Esophagus mucosa (tissue), 1 donor: Measurements from ENCODE around the gene MRPL10. TPM values are rescaled to one million over a fixed set of nuclear protein-coding genes. Genes with fewer than 3 reads are reported as not detected.
A peak's percentile ranks its signal among the peaks of the same experiment; 100 is the strongest.

Source experiments
- ATAC-seq: fragments of 200-7000 bp; cut with Tn5 transposase; one replicate; pipeline ENCODE4 v1.9.1; 2020
- total RNA-seq: library from RNA; stranded (reverse); gene quantifications from one replicate; pipeline ENCODE4 v1.2.4, GENCODE V29; 2023
- donor health status: DM: yes; HTN: yes; CAD: no.

The MRPL10 gene
- total RNA-seq, 1 donor from 2014 or later = 26.7 TPM

DNA sequence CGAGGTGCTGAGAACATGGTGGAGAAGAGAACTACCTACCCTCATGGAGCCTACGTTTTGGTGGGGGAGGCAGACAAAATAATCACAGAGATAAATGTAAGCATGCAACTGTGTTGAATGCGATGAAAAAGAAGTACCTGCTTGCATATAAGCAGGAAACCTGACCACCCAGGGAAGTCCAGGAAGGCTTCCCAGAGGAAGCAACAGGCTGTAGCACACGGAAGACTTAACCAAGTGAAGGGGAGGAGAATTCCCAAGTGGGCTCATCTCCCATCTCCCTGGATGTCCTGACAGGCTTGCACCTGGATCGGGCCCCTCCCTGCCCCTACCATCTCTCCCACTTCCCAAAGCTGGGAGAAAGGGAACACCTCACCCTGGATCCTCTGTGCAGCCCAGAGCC lies 7.7 kb upstream of the MRPL10 start:
- no peak for ATAC-seq

DNA sequence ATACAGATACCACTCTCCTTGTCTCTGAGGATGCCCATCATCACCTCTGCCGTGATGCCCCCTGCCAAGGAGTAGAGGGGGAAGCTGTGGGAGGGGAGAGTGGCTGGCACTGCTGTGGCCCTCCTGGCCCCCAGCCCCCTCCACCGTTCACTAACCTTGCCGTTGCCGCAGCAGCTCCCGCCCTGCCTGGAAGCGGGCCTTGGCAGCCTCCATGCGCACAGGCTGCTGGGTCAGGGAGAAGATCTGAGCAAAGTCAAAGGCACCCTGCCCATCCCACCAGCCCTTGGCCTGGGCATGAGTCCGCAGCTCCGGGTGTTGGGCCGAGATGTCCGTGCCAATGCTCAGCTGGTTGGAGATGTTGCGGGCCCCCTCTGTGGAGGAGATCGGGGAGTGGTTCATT lies 7.3 kb upstream of the MRPL10 start:
- no peak for ATAC-seq

DNA sequence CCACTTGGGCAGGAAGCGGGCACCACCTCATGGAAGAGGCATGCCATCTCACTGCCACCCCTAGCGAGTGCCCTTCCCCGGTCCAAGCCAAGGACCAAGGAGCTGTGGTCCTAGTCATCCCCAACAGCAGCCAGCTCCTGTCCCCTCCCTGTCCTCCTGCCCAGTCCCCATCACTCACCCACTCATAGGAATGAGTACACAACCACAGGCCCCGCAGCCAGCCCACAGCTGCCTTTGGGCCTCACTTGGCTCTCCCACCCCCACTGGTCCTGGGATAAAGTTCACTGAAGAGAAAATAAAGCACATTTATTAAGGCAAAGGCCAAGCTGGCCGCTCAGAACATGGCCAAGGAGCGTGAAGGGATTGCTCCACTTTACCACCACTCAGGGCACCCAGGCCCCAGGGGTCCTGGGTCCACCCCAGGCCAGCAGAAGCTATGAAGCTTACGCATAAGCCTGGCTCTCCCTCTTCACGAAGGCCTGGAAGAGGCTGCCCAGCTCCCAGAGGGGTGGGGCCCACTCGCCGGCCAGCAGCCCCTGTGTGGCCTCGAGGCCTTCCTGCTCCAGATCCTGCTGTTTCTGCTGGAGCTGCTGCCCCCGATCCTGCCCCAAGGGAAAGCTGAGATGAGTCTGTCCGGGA lies 6.2 kb upstream of the MRPL10 start:
- ATAC-seq = no peak

DNA sequence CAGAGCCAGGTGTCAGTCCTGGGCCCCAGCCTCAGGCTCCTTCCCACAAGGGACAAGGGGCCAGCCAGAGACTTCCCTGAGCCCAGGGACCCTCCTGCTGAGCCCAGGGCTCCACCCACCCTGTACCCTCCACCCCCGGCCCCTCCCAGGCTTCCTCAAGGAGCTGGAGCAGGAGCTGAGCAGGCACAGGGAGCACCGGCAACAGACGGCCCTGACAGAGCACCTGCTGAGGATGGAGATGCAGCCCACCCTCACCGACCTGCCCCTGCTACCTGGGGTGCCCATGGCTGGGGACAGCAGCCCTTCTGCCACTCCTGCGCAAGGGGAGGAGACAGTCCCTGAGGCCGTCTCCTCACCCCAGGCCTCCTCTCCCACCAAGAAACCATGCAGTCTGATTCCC lies 5.3 kb upstream of the MRPL10 start:
- no peak for ATAC-seq

DNA sequence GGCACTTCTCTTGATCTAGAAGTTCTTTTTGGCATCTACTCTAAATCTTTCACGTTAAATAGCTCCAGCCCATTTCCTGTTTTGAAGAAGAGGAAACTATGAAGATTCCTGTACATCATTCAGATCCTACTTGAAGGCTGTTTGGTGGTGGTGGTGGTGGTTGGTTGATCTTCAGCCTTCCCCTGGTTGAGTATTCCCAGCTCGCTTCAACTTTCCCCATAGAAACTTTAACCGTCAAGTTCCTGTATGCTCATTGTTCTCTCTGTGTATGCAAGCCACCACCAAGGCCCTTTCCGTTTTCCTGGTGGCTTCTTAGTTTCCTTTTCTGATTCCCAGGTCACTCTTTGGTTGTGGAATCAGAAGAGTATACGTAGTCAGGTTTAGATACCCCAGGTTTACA lies 3.4 kb upstream of the MRPL10 start:
- ATAC-seq = no peak

DNA sequence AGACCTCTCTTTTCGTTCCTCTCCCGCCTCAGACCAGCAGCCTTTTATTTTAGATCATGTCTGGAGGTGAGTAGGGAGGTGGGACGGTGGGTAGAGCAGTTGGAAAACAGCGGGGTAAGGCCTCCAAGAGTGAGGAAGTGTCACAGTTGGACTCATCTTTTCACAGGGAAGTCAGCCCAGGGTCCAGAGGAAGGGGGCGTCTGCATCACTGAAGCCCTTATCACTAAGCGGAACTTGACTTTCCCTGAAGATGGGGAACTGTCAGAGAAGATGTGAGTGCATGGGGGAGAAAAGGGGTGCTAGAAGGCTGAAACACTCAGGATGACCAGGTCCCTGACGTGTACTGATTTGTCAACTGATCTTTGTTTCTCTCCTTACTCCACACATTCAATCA lies 590 bp upstream of the MRPL10 start:
- ATAC-seq = peak; percentile 6

DNA sequence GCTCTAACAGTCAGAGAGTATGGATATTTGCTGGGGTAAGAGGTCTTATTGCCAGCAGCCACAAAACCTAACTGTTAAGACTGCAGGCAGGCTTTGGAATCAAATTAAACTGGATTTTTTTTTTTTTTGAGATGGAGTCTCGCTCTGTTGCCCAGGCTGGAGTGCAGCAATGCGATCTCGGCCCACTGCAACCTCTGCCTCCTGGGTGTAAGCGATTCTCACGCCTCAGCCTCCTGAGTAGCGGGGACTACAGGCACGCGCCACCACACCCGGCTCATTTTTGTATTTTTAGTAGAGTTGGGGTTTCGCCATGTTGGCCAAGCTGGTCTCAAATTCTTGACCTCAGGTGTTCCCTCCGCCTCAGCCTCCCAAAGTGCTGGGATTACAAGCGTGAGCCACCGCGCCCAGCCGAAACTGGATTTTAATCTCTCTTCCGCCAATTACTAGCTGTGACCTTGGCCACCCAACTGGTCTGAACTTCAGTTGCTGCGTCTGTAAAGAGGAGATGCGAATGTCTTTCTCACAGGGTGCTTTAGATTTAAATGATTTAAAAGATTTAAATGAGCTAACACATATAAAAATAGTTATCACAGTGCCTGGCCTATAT lies 842 bp downstream of the MRPL10 start:
- ATAC-seq = no peak

DNA sequence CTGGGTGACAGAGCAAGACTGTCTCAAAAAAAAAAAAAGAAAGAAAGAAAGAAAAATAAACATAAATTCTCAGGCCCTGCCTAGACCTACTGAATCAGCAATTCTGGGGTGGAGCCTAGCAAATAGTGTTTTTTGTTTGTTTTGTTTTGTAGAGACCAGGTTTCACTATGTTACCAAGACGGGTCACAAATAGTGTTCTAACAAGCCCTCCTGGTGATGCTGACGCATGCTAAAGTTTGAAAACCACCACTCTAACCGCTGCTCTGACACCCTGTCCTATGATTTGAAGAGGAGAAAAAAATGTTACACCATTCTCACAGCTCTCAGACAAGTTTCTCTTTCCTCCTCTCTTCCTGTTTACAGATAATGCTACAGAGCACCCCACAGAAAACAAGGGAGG lies 1.5 kb downstream of the MRPL10 start:
- no peak for ATAC-seq

DNA sequence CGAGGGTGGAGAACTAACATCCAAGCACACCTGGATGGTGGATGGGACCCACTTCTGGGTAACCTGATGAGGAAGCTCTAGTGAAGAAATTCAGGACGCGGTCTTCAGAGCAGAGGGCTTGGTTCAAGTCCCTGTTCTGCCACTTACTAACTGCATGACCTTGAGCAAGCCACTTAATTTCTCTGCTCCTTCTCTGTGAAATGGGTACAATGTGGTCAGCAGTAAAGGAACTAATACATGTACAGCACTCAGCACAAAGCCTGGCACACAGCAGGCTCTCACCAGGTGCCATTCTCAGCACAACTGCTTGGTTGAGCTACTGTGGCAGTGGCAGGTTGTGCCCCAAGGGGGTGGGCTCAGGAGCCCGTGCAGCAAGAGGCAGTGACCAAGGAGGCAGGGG lies 7.8 kb downstream of the MRPL10 start:
- ATAC-seq = no peak

DNA sequence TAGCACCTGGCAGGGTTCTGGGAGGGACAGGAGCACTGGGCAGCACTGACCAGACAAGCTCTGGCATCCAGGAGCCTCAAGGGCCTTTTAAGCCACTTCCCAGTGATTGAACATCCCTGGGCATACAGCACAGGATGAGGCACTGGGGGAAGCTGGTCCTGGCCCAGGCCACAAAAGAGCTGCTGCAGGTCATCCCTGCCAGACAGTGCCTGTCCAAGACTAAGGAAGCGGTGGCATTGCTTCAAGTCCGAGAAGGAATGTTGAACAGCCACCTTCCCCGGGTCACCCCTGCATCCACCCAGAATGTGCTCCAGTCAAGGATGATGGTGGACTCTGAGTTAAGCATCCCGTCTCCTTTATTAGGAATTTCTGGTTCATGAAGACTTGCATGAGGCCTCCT lies 8.6 kb downstream of the MRPL10 start:
- no peak for ATAC-seq

DNA sequence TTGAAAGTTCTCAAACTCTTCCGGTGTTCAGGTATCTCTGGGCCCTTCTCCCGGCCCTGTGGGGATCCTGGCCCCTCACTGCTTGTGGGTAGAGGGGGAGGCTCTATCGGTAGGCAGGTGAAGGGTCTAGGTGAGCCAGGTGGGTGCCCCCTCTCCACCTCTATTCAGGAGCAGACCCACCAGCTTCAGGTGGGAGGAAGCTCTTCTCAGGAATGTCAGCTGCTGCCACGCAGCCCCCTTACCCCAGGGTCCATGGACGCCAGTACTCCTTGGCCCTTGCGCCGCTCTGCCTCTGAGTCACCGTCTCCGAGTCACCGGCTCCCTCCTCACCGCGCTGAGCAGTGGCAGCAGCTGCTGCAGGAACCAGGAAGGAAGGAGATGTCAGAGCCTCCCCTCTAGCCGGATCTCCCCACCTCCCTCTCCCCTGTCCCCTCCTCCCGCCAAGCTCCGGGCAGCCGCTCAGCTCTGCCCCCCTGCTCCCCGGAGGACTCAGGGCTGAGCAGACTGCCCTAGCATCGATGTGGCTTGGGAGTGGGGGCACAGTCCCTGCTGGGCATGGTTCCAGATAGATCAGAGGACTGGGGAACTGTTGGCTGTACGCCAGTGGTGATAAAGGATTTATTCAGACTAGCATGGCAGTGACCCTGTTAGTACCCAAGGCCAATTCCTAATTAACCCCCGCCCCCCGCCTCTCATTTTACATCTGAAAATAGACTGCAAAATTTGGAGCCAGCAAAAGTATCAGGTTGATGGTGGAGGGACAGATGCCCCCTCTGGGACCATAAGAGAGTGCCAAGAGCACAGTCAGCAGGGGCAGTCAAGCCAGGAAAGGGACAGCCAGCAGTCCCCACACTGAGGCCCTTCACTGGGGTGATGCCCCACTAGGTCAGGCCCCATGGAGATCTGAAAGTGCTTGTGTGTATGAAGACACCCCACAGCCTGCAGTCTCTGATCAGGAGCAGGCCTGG lies 9.6 kb downstream of the MRPL10 start, which contains the start of gene OSBPL7:
TSS of gene OSBPL7 (minus strand) at position 371 of the 968 bp plus-strand sequence. CDS start 1,516 bp downstream, outside the sequence.
- peak; percentile 78 for ATAC-seq

DNA sequence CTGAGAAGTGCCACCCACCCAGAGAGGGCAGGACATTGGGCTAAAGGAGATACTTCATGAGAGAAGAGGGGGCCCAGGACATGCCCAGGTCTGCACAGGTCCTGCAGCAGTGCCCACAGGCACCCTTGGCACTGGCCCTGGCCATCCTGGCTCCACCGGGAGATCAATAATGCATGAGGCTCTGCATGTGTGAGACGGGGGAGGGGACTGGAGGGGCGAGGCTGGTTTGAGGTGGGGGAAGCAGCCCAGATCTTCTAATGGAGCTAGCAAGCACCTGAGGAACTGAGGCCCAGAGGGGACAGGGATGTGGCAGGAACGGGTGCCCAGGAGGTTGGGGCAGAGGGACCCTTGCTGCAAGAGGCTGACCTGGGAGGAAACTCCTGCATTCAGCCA lies 10.3 kb downstream of the MRPL10 start:
- ATAC-seq = no peak

DNA sequence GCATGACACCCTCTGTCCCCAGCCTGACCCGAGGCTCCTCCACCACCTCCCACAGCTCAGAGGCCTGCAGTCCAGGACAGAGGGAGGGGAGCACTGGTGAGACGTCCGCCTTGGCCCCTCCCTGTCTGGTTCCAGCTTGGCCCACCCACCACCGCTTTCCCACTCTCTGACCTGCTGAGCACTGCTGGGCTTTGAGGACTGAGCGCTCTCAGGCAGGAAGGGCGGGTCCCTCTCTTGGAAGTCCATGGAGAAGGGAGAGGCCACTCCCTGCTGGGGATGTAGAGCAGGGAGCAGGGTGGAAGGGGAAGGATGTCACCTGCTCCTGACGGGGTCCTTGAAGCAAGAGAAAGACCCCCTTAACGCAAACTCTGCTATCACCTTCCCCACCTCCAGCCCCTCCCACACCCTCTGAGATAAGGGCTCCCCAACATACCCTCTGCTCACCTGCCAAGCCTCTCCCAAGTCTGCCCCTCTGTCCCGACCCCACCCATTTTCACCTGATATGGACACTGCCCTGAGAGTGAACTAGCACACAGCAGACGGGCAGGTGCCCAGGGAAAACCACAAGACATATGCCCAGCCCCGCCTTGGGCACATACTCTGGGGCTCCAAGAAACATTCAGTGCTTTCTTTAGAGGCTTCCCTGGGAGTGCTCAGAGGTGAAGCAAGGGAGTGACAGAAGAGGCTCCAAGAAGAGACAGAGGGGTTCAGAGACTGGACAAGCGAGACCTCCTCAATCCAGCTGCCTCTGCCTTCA lies 11.1 kb downstream of the MRPL10 start:
- ATAC-seq = peak; percentile 14

DNA sequence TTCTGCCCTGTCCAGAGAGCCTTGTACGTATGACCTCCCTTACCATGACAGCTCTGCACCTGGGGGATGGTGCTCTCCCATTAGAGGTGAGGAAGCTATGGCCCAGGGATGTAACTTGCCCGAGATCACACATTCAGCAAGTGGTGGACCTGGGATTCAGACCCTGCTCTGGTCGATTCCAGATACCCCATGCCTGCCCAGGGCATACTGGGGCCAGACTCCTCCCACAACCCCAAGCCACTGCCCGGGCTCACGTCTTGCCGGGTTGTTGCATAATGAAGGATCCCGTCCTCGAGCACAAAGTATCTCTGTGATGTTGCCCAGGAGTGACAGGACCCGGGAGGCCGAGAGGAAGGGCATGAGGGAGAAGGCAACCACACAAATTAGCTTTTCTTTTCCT lies 11.9 kb downstream of the MRPL10 start:
- no peak for ATAC-seq

DNA sequence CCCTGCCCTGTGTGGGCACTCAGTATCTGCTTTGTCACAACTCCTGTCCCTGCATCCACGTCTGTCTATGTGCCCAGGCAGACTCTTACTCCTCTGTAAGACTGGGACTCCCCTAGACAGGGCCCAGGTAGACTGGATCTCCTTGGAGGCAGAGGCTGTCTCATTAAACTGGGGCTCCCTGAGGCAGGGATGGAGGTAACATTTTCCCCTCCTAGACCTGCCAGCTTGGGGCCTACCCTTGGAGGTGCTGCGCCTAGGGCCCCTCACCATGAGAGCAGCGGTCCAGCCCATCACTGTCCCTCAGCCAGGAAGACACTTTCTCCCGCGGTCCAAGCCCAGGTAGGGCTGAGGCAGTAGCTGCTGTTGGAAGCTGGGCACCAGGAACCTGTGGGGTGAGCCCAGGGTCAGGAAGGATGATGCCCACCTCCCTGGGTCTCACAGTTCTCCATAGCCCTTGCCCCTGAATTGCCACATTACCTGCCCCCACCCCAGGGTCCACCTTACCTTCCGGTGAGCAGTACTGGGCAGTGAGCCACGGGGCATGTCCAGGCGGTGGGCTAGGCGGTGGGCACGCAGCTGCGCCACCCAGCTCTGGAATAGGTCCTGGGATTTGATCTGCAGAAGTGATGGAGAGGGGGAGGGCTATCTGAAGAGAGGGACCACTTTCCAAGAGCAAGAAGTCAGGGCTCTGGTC lies 13.2 kb downstream of the MRPL10 start:
- ATAC-seq = no peak

DNA sequence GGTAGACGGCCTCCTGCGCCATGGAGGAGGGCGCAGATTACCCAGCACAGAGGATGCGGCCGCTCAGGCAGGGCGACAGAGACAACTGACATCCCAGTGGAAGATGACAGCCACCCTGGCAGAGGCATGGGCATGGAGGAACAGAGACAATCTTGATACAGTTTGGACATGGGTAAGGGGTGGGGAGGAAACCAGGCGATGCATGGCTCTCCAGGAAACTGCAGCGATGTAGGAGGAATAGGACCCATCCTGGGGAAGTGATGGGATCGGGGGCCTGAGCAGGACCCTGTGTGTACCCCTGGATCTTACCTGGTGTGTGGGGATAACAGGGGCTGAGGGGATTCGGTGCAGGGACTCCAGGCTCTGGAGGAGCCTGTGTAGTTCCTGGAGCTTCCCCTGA lies 14.4 kb downstream of the MRPL10 start:
- ATAC-seq = no peak

DNA sequence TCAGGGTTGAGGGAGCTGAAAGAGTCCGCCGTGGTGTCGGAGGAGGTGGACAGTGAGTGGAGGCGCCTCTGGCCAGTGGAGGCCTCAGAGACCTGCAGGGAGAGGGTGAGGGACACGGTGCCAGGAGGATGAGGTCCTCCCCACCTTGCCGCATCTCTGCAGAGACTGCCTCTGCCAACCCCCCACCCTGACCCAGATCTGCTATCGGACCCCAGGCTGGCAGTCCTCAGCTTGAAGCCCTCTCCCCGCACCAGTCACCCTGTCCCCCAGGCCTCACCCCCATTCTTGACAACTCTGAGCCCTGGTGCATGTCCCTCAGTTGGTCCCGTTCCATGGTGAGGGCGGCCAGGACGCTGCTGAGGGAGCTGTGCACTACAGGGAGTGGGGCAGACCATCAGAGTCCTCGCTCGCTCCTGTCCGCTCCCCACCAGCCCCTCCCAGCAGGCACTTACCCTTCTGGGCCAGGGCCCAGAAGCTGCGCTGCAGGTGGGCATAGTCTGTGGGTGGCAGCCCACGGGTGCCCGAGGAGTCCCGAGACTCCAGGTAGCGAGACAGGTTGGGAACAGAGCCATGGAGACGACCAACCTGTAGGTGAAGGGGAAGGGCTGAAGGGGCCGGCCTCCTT lies 15.1 kb downstream of the MRPL10 start:
- ATAC-seq = no peak

DNA sequence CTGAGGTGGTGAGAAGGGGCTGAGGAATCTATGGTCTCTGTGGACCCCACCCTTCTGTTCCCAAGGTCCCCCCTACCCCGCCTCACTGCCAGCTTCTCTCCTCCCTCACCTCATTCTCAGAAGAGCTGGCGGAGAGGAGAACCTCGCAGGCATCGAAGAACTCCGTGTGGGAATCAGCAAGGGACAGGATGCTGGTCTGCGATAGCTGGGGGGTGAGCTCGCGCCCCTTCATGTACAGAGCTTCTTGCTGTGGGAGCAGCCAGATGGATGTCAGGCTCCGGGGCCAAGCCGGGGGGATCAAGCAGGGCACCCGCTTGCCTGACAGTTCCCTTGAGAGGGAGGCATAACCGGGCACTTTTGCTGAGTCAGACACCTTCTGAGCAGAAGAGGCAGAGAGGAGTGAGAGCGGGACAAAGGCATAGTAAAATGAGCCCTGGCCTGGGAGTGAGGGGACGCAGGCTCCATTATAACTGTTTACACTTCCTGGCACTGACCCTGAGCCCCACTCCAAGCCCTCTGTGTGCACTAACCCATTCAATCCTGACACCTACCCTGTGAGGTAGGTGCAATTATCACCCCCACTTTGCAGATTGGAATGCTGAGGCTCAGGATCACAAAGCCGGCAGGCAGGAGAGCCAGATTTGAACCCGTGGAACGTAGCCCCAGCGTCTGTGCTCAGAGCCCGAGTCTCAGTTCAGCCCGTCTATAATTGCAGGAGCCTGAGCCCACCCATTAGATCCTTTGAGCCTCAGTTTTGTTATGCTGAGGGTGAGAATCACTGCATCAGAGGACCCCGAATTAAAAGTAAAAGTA lies 16.0 kb downstream of the MRPL10 start:
- ATAC-seq = no peak

DNA sequence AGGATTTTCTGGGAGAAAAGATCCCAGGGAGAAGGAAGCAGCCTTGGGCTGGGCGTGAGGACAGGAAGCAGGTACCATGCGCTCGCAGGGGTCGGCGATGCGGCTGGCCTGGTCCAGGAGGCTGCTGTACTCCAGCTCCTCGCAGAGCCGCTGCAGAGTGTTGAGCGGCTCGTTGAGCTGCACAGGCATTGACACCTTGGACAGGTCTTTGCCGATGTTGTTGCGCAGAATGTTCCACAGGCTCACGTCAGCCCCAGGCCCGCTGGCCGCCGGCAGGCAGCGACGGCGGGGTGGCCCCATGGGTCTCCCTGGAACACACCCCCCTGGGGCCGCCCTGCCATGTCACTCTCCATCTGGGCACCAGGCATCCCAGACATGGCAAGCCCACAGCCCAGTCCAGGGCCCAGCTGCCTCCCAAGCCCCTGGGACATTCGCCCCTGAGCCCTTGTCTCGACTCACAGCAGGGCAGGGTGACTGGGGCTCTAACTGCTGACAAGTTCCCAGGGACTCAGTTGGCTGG lies 17.8 kb downstream of the MRPL10 start:
- ATAC-seq = no peak

DNA sequence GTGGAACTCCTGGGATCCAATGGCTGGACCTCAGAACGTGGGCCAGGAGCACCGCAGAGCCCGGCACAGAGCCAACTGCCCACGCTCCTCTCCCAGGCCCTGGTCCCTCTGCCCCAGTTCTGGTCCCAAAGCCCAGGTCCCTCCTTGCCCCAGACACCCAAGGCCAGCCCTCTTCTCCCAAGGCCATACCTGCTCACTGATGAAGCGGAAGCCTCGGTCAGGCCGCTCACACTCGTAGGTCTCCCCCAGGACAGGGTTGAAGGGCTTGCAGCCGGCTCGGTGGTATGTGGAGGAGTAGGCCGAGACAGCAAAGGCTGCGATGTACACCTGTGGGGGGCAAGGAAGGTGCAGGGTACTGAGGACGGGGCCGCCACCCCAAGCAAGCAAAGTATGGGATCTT lies 18.3 kb downstream of the MRPL10 start:
- no peak for ATAC-seq
